Neural progenitor cell (in vitro differentiated cells): ENCODE data around the gene LDLRAD4. TPM values are rescaled to one million over a fixed set of nuclear protein-coding genes. Genes with fewer than 3 reads are reported as not detected.

Experiments
- DNase-seq: peaks from one replicate; pipeline ENCODE4 v3.0.0-alpha.2; 2016; ENCODE audit warnings: low spot score
- H2AFZ ChIP-seq: fragments of 200-600 bp; sonication (generic); replicated peaks from 2 replicates; pipeline ENCODE4 v1.6.1; 2016; ENCODE audit warnings: antibody characterized with exemption
- H3F3A ChIP-seq: fragments of 200-600 bp; sonication (generic); 2 replicates; pipeline ENCODE4 v1.6.1; 2016; ENCODE audit warnings: antibody characterized with exemption, low read depth
- H3K27ac ChIP-seq: fragments of 200-600 bp; sonication (generic); 2 replicates; pipeline ENCODE4 v1.5.1; 2016; ENCODE audit warnings: mild to moderate bottlenecking
- H3K27me3 ChIP-seq: fragments of 200-600 bp; sonication (generic); 2 replicates; pipeline ENCODE4 v1.6.1; 2016; ENCODE audit warnings: mild to moderate bottlenecking, moderate library complexity
- H3K36me3 ChIP-seq: fragments of 200-600 bp; sonication (generic); 2 replicates; pipeline ENCODE4 v1.5.1; 2016
- H3K4me1 ChIP-seq: fragments of 200-600 bp; sonication (generic); 2 replicates; pipeline ENCODE4 v1.6.1; 2016; ENCODE audit warnings: mixed run types
- H3K4me2 ChIP-seq: fragments of 200-600 bp; sonication (generic); 2 replicates; pipeline ENCODE4 v1.6.1; 2016
- H3K4me3 ChIP-seq: fragments of 200-600 bp; sonication (generic); 2 replicates; pipeline ENCODE4 v1.5.1; 2016
- H3K79me2 ChIP-seq: fragments of 200-600 bp; sonication (generic); 2 replicates; pipeline ENCODE4 v1.6.1; 2016; ENCODE audit warnings: low read depth
- H3K9ac ChIP-seq: fragments of 200-600 bp; sonication (generic); 2 replicates; pipeline ENCODE4 v1.6.1; 2016
- H3K9me3 ChIP-seq: fragments of 200-600 bp; sonication (generic); 2 replicates; pipeline ENCODE4 v1.5.1; 2016; ENCODE audit warnings: low read depth
- H4K20me1 ChIP-seq: fragments of 200-600 bp; sonication (generic); 2 replicates; pipeline ENCODE4 v1.6.1; 2016; ENCODE audit warnings: low read depth
- H3K27ac Mint-ChIP-seq: 3 replicates; pipeline ENCODE4 v1.8.0; 2021; ENCODE audit warnings: mixed read lengths
- H3K27me3 Mint-ChIP-seq: 2 replicates; pipeline ENCODE4 v1.8.0; 2022; ENCODE audit warnings: low read depth, mild to moderate bottlenecking, inconsistent platforms, moderate library complexity, mixed read lengths; ENCODE audit not compliant: insufficient read depth
- H3K36me3 Mint-ChIP-seq: 3 replicates; pipeline ENCODE4 v1.8.0; 2021; ENCODE audit warnings: mixed read lengths
- H3K4me1 Mint-ChIP-seq: 3 replicates; pipeline ENCODE4 v1.8.0; 2021; ENCODE audit warnings: mixed read lengths
- H3K4me3 Mint-ChIP-seq: 3 replicates; pipeline ENCODE4 v1.8.0; 2021; ENCODE audit warnings: mild to moderate bottlenecking, moderate library complexity, mixed read lengths
- H3K9me3 Mint-ChIP-seq: 3 replicates; pipeline ENCODE4 v1.8.0; 2020; ENCODE audit warnings: mixed read lengths
- CTCF ChIP-seq: fragments of 200-600 bp; sonication (generic); IDR thresholded peaks from 2 replicates; pipeline ENCODE4 v1.5.1; 2017; ENCODE audit warnings: antibody characterized with exemption, mild to moderate bottlenecking
- EZH2 ChIP-seq: fragments of 200-600 bp; sonication (generic); IDR thresholded peaks from 2 replicates; pipeline ENCODE4 v1.6.1; 2017; ENCODE audit warnings: antibody characterized with exemption, mild to moderate bottlenecking, moderate library complexity
- EZH2phosphoT487 ChIP-seq: fragments of 200-600 bp; sonication (generic); IDR thresholded peaks from 2 replicates; pipeline ENCODE4 v1.6.1; 2017; ENCODE audit warnings: antibody characterized with exemption
- total RNA-seq: library from RNA; depleted of rRNA; stranded (reverse); fragments of >200 nt; gene quantifications from 2 replicates; pipeline ENCODE4 v1.2.3, GENCODE V29; 2015; ENCODE audit warnings: low replicate concordance

The LDLRAD4 gene
- total RNA-seq, 1 donor from 2014 or later: 0.65 TPM

DNA sequence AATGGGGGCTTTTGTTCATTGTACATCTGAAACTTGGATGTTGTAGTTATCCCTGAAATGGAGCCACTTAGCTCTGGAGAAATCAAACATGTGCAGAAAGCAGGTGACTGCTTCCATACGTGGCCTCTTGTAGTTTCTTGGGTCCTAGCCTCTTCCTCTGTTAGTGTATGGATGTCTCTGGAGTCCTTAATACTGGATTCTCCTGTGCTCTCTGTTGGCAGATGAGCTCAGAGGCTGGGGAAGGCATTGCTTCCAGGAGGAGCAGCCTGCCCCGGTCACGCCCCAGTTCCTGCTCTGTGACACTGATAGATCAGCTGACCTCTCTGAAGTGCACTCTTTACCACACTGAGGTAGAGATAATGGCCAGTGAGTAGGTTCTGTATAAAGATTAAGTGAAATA is 176.2 kb downstream of the LDLRAD4 start:
- Histone ChIP-seq H3K27ac (no peak overlapping the region), H3F3A (no peaks in the 10 kb centered on the region), H3K4me3 (no peak overlapping the region), H3K27me3 (no peaks in the 10 kb centered on the region), H3K9me3 (no peaks in the 10 kb centered on the region), H3K4me2 (no peak overlapping the region), H3K79me2 (no peaks in the 10 kb centered on the region), H4K20me1 (no peaks in the 10 kb centered on the region), H3K36me3 (no peaks in the 10 kb centered on the region), H3K4me1 (no peaks in the 10 kb centered on the region), H3K9ac (no peak overlapping the region), H2AFZ (no peak overlapping the region)
- no peak overlapping the region for H3K4me3 Mint-ChIP-seq
- no peak overlapping the region for H3K27ac Mint-ChIP-seq
- H3K4me1 Mint-ChIP-seq: peaks cover 9% of the 10 kb centered on the region
- H3K36me3 Mint-ChIP-seq: no peaks in the 10 kb centered on the region
- peaks cover 4% of the 10 kb centered on the region for H3K27me3 Mint-ChIP-seq
- no peak for DNase-seq
- H3K9me3 Mint-ChIP-seq: no peaks in the 10 kb centered on the region
- TF ChIP-seq CTCF (no peak), EZH2 (no peak), EZH2phosphoT487 (no peak)

DNA sequence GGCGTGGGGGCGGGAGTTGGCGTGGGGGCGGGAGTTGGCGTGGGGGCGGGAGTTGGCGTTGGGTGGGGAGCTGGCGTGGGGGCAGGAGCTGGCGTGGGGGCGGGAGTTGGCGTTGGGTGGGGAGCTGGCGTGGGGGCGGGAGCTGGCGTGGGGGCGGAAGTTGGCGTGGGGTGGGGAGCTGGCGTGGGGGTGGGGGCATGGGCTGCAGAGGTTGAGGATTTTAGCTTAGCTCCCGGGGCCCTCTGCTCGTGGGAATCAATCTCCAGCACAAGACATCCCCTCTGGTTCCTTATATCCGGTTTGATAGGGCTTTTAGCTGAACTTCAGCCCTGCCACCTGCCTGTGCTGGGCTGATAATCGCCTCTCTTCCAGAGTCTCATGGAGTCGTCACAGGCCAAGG is 177.0 kb downstream of the LDLRAD4 start:
- no peak overlapping the region for H3K4me3 ChIP-seq
- H3K27me3 ChIP-seq: no peaks in the 10 kb centered on the region
- Mint-ChIP-seq H3K9me3 (no peaks in the 10 kb centered on the region), H3K36me3 (no peaks in the 10 kb centered on the region), H3K4me3 (no peak overlapping the region), H3K27ac (no peak overlapping the region), H3K27me3 (peaks cover 4% of the 10 kb centered on the region), H3K4me1 (peaks cover 9% of the 10 kb centered on the region)
- TF ChIP-seq EZH2phosphoT487 (no peak), EZH2 (no peak), CTCF (no peak)
- H3K36me3 ChIP-seq: no peaks in the 10 kb centered on the region
- H2AFZ ChIP-seq: no peak overlapping the region
- H4K20me1 ChIP-seq: no peaks in the 10 kb centered on the region
- no peak overlapping the region for H3K27ac ChIP-seq
- no peaks in the 10 kb centered on the region for H3F3A ChIP-seq
- DNase-seq: no peak
- H3K9ac ChIP-seq: no peak overlapping the region
- H3K9me3 ChIP-seq: no peaks in the 10 kb centered on the region
- H3K4me1 ChIP-seq: no peaks in the 10 kb centered on the region
- no peaks in the 10 kb centered on the region for H3K79me2 ChIP-seq
- no peak overlapping the region for H3K4me2 ChIP-seq

DNA sequence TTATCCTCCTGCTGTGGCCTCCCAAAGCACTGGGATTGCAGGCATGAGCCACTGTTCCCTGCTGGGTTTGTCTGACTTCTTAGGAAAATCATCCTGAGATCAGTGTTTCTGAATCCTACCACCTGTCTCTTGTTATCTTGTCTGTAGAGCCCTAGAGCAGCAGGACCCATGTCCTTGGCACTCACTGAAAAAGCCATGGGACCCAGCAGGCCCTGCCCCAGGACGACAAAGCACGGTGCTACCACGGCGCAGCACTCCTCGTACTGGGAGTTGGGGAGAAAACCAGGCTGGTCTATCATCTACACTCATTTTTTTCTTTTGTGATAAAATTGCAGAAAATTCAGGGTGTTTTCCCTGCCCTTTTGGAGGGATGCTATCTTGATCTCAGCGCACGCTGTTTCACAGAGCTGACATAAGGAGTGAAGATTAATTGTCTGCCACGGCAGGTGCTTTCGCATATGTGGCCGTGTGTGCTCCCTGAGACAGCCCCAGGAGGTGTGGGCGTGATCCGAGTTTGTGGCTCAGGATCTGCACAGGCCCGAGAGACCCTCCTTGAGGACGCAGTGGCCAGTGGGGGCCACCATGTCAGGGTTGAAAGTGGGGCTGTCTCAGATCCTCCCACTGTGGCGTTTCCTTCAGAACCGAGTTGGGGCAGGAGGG is 179.1 kb downstream of the LDLRAD4 start:
- Histone ChIP-seq H3K9me3 (no peaks in the 10 kb centered on the region), H3K79me2 (no peaks in the 10 kb centered on the region), H3K9ac (no peak overlapping the region), H3K27ac (no peak overlapping the region), H3K4me3 (no peak overlapping the region), H3F3A (no peaks in the 10 kb centered on the region), H2AFZ (no peak overlapping the region), H3K27me3 (no peaks in the 10 kb centered on the region), H4K20me1 (no peaks in the 10 kb centered on the region), H3K4me2 (no peak overlapping the region), H3K36me3 (no peaks in the 10 kb centered on the region), H3K4me1 (no peaks in the 10 kb centered on the region)
- Mint-ChIP-seq H3K4me1 (peaks cover 9% of the 10 kb centered on the region), H3K9me3 (no peaks in the 10 kb centered on the region), H3K36me3 (no peaks in the 10 kb centered on the region), H3K4me3 (no peak overlapping the region), H3K27ac (peak overlapping the region; percentile 42), H3K27me3 (peaks cover 6% of the 10 kb centered on the region)
- no peak for DNase-seq
- TF ChIP-seq CTCF (no peak), EZH2 (no peak), EZH2phosphoT487 (no peak)
